ENCODE data around the gene CFAP157. TPM values are rescaled to one million over a fixed set of nuclear protein-coding genes. Genes with fewer than 3 reads are reported as not detected.

Gene CFAP157
- not detected in 2 replicates for total RNA-seq (2014; rRNA removed; shearing (Covaris generic))
- not detected in 2 replicates for polyA plus RNA-seq (2014; cell fraction: nucleus; rRNA removed)

DNA sequence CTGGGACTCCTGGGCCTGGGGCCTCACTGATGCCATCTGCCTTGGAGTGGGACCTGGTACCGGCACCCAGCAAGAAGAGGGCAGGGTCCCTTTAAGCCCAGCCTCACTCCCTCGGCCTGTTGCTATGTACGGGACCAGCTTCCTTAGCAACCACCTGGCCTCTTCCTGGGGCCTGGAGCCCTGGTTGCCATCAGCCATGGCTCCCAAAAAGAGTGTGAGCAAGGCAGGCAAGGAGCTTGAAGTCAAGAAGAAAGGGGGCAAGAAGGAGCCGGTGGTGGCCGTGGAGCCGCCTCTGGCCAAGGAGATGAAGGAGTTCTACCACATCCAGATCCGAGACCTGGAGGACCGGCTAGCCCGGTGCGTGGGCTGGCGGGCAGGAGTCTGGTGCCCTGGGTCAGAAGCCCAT, at the start of gene CFAP157:
CFAP157 (plus strand) TSS at position 153 of the 406 bp plus-strand sequence; CDS start at position 197, 44 bp downstream.
- DNase-seq (ENCODE audit: extremely low read depth, low read depth), result no peak

DNA sequence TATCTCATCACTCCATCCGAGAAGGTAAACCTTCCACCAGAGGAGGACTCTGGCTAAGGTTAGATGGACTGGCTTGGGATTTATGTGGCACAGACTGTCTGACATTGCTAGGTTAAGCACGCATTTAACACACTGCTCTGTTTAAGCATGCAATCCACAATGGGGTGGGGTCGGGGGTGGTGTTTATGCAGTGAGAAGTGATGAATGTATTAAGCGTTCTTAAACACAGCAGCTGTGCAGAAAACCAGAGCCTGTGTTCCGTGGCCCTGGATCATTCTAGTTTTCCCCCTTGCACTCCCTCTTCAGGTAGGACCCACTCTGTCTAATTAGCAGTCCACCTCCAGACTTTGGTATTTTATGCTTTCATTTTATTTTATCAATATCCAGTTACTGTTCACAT, 48.4 kb upstream of the CFAP157 start:
- DNase-seq (ENCODE audit: extremely low read depth, low read depth), result no peak

DNA sequence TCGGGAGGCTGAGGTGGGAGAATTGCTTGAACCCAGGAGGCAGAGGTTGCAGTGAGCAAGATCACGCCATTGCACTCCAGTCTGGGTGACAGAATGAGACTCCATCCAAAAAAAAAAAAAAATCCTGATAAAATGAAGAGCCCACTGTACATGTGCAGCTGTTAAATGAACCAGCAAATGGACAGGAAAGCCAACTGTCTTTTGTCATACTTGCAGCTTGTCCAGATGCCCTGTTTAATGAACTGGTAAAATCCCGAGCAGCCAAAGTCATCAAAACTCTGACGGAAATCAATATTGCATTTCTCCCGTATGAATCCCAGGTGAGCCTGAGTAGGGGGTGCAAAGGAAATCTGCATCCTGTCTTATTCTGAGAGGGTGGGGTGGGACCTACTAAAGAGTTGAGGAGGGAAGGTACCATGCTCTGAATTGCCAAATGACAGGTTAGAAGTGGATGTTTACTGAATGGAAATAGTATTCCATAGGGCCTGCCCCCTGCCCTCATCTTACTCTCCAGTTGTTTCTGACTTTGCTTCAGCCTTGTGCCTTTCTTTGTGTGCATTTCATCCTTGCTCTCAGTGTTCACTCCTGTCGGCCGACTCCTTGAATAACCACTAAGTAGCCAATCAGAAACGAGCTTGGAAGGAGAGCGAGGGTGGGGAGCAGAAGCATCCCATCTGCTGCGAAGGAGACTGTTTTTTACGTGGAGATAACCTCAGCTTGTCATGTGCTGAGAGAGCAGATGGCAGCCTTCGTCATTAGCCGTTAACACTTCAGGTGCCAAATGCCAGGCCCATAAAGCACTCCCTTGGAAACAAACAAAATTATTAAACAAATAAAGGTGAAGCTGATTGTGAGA, 45.7 kb upstream of the CFAP157 start:
- no peak for DNase-seq (ENCODE audit: extremely low read depth, low read depth)

DNA sequence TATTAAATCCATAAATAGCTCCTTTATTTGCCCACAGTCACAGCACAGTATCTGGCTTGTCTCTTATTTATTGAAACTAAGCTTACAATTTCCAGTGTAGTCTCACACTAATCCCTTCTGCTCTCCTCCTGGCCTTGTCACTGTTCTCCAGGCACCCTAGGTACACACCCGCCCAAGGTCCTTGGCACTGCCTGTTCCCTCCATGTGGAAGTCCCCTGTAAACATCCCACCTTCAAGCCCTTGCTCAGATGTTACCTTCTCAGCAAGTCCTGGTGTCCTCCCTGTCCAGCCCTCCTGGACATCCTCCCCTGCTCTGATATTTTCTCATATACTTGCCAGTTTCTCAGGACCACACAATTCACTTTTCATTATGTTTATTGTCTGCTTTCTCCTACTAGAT, 44.2 kb upstream of the CFAP157 start:
- DNase-seq (ENCODE audit: extremely low read depth, low read depth), result no peak

DNA sequence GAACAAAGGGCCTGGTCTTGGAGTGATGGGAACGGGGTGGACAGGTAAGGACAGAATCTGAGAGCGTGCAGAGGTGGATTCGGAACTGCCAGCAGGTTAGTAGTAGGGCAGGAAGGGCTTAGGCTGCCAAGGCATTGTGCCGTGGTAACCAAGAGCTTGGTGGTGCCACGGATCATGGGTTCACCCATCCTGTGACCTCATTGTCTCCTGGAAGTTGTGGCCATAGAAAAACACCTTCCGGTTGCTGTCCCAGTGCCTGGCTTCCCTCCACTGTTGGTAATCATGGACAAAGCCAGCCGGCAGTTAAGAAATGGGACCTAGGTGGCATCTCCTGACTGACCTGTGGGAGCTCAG, 42.5 kb upstream of the CFAP157 start:
- DNase-seq (ENCODE audit: extremely low read depth, low read depth), result no peak

DNA sequence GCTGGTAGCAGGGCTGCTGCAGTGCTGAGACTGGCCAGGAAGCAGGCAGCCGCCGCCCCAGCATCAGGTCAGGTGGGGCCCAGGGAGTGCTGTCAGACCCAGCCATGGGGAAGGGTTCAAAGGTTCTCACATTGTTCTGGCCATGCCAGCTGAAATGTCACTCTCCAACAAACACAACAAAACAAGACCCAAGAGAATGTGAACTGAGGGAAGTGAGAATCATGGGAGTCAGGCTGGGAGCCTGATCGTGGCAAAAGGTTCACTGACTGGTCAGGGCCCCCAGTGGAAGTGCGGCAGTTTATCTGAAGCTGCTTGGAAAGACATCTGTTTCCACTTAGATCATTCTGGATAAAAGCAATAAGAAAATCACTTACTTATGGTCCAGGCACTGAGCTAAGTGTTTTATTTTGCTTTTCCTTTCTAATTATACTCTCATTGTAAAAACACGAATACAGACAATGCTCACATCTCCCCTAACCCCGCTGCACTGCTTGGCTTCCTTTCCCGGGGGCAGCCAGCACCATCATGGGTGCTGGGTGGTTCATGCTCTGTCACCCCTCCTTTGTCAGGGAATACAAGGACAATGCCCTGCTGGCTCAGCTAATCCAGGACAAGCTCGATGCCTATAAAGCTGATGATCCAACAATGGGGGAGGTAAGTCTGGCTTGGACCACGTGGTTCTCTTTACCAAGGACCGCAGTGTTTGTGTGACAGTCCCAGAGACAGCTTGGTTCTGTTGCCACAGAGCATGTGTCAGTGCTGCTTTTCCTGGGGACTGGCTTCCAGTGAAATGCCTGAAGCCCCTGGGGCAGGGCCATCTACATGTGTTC, 41.9 kb upstream of the CFAP157 start:
- no peak for DNase-seq (ENCODE audit: extremely low read depth, low read depth)

DNA sequence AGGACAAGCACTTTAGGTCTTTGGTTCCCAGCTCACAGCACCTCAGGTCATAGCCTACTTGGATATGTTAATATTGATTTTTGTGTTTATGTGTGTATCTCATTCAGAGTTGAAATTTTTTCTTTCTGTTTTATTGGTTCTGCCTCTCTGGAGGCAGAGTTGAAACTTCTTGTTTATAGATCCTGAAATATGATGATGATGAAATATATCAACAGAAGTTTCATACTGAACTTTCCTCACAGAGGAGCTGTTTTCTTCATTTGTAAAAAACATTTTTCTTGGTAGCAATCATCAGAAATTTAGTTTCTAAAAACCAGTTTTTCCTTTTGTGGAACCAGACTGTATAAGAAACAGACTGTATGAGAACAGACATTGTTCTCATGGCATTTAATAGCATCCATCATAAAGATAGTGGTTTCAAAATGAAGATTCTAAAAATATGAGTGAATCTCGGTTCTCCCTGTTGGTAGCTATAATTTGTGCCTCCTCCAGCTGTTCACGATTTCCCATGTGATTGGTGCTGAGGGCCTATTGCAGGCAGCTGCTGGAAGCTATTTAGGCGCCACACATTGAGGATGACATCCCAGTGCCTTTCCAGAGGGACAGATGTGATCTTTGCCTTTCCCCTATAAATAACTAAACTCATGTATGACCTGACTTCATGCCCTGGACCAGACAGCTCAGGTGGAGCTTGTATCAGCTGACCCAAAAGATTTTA, 39.5 kb upstream of the CFAP157 start:
- DNase-seq (ENCODE audit: extremely low read depth, low read depth), result no peak

DNA sequence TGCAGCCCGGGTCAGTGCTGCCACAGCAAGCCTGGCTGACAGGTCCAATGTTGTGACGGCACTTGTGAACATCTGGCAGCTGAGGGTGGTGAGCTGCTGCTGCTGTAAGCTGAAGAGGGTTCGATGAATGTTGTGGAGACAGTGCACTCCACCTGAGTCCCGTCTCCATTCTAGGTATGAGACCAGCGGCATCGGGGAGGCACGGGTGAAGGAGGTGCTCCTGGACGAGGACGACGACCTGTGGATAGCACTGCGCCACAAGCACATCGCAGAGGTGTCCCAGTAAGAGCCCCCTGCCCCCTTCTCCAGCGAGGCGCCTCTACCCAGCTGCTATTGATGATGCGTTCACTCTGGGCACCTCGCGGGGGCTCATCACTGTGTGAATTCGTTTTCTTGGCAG, 38.9 kb upstream of the CFAP157 start:
- no peak for DNase-seq (ENCODE audit: extremely low read depth, low read depth)

DNA sequence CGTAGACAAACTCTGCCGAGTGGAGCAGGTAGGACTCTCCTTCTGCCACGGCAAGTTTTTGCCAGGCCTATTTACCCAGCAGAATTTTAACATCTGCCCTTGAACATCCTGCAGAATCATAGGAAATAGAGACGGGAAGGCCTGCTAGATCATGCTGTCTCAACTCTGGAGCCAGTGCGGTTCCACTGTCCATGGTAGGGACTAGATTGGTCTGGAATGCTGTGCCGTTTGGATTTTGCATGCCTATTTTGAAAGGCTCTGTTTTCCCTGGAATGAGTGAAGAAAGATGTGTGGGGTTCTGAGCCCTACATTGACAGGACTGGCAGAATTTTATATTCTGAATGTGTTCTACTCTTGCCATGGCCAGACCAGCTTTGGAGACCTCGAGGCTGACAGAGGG, 33.6 kb upstream of the CFAP157 start:
- DNase-seq (ENCODE audit: extremely low read depth, low read depth), result no peak

DNA sequence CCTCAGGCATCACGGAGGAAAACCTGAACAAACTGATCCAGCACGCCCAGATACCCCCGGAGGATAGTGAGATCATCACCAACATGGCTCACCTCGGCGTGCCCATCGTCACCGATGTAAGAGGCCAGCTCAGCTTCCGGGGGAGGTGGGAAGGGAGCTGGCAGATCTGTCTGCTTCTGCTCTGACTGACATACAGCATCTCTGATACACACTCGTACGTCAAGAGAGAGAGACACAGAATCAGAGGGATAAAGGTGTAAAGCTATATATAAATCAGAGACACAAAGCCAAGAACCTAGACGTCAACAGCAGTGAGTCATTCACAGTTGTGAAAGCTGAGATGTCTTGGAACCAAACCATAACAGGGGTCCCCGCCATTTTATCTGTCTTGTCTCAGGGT, 30.1 kb upstream of the CFAP157 start:
- no peak for DNase-seq (ENCODE audit: extremely low read depth, low read depth)

DNA sequence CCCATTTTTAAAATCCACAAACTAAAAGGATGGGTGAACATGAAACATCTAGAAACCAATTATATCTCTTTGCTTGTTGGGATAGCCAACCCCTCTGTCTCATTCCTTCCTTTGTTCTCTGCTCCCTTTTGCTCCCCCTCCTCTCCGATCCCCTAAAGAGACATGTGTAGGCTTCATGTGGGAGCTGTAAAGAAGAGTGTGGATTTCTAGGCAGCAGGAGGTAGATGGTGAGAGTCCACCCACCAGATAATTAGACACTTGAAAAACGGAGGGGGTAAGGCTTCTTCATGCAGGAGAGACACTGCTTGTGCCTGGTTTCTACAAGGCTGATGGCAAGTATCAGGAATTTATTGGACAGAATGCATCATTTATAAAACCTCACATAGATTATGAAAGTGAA, 27.3 kb upstream of the CFAP157 start:
- DNase-seq (ENCODE audit: extremely low read depth, low read depth), result no peak

DNA sequence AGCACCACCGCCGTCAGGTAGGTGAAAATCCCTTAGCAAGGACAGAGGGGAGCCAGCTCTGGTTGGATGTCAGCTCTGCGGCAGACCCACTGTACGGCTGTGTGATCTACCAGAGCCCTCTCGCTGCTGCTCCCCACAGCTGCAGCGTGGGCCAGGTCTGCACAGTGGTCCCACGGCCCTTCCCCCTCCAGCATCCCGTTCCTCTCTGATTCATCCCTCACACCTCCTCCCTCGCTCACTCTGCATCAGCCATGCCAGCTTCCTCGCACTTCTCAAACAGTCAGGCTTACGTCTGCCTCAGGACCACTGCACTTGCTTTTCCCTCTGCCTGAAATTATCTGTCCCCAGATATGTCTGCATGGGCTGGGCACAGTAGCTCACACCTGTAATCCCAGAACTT, 26.6 kb upstream of the CFAP157 start:
- DNase-seq (ENCODE audit: extremely low read depth, low read depth), result no peak

DNA sequence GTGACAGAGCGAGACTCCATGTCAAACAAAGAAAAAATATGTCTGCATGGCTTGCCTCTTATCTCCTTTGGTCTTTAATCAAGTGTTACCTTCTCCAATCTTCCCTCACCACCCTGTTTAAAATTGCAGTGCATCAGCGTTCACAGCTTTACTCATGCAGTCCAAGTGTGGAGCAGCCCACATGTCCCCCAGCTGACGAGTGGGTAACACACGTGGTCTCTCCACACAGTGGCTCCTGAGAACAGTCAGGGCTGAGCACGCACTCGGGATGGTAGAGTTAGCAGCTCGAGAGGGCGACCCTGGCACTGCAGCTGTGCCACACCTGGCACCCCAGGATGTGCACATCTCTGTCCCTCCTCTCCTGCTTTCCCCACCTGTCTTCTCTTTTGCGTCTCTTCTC, 25.9 kb upstream of the CFAP157 start:
- DNase-seq (ENCODE audit: extremely low read depth, low read depth), result no peak

DNA sequence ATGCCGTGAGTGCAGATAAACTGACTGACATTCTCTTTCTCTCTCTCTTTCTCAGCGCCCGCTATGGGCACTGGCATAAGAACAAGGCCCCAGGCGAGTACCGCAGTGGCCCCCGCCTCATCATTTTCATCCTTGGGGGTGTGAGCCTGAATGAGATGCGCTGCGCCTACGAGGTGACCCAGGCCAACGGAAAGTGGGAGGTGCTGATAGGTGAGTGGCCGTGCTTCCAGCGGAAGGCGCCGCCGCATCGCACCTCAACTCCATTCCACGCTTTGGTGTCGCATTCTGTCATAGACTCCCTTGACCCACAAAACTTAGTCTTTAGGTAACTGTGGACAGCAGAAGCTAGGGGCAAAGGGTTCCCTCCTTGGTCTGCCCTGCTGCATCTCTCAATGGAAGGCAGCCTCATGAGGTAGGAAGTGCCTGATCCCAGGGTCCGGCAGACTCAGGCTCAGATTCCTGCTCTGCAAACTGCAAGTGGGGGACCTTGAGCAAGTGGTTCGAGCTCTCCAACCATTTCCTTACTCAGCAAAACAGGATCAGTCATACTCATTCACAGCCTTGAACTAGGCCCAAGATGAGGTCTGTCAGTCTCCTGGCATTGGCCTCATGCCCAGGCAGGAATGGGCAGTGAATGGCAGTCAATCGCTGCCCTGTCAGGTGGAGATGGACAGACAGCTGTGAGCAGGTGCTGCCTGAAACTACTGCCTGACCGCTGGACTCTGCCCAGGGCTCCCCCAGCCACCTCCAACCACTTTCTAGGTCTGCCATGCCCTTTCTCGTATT, 24.2 kb upstream of the CFAP157 start:
- no peak for DNase-seq (ENCODE audit: extremely low read depth, low read depth)

DNA sequence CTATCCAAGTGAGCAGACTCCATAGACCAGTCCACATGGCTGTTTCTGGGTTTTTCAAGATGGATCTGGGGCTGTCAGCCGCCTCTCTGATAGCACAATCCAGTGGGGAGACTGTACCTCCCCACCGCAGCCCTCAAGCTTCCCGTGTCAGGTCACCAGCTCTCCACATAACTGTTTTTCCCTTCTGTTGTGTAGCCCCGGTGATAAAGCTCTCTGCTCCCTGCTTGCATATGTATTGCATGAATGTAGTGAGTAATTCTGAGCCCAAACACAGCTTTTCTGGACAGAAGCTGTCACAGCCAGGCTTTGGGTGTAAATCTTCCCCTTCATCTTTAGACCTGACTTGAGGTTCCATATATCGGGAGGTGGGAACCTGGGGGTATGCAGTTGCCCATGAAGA, 23.1 kb upstream of the CFAP157 start:
- DNase-seq (ENCODE audit: extremely low read depth, low read depth), result no peak

DNA sequence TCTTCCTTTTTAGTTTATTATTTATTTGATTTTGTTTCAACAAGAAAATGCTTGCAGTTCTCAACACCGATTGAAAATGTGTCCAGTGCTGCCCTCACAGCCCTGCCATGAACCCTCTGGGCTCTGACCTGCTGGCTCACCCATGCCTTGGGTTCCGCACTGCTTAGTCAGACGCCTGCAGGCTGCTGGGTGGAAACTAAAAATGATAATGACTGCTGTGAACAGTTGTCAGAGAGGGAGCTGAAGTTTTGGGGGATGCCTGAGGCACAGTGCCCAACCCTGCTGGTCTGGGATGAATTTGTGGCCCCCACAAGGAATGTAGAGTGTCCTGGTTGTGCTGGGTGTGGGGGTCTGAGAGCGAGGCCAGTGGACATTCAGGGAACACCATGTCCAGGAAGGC, 22.2 kb upstream of the CFAP157 start:
- no peak for DNase-seq (ENCODE audit: extremely low read depth, low read depth)

DNA sequence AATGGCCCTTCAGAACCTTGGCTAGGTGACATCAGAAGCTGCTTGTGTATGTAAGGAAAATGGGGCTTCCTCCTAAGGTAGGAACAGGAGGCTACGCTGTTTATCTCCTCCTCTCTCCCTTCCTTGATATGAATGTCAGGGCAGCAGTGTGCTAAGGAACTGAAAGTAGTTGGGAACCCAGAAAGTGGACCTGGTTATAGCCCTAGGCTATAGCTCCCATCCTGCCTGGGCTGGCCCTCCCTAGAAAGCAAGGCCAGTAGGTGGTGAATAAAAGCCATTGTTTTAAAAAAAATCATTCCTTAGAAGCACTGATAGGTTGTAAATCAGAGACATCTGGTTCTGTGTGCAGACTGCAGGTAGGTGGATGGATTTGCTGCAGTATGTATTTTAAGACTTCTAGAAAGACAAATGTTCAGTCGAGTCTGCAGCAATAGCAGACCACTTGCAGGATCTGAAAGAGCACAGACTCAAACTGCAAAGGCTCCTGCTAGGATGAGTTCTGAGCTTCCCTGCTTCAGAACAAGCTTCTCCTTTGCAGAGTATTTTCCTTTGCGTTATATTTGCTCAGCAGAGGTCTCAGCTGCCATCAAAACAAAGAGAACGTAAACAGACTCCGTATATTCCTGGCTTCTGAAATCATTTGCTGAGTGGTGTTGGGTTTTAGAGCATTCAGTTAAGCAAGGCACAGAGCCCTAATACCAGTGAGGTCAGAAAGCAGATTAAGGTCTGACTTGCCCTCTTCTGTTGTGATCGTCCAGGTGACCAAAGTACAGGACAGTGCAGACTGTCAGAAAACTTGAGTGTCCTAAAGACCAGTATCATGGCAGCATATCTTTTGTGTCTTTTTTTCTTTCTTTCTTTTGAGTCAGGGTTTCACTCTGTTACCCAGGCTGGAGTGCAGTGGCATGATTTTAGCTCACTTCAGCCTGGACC, 20.1 kb upstream of the CFAP157 start:
- DNase-seq (ENCODE audit: extremely low read depth, low read depth), result no peak

DNA sequence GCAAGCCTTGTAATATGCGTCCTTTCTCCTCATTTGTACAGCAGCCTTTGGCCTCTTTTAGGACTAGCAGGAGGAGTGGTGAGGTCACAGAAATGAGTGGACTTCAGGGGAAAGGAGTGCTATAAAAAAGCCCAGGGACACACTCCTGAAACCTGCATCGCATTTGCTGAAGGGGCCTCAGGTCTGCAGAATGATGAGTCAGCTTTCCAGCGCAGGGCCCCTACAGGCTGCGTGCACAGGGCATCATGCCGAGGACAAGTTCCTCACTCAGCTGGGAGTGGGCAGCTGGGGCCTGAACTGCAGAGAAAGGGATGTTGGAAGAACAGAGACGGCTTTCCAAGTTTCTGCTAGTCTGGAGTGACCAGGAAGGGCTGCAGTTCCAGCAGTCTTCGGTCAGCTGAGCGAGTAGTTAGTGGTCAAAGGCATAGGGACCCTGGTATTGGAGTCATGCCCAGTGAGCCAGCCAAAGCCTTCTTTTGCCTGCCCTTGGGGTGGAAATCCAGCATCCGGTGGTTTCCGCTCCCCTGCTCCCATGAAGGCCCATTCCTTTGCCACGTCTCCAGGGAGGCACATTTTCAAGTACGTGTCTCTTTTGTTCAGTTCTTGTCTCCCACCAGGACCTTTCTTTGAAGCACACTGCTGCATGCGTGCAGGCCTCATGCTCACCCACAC, 17.3 kb upstream of the CFAP157 start:
- DNase-seq (ENCODE audit: extremely low read depth, low read depth), result no peak

DNA sequence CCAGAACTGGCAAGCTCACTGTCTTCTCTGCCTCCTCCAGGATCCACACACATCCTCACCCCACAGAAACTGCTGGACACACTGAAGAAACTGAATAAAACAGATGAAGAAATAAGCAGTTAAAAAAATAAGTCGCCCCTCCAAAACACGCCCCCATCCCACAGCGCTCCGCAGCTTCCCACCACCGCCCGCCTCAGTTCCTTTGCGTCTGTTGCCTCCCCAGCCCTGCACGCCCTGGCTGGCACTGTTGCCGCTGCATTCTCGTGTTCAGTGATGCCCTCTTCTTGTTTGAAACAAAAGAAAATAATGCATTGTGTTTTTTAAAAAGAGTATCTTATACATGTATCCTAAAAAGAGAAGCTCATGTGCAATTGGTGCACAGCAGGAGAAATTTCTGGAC, 16.1 kb upstream of the CFAP157 start:
- no peak for DNase-seq (ENCODE audit: extremely low read depth, low read depth)

Data from NCI-H460 (cell line).